ENCODE measurements around the gene MATK.

The MATK gene

DNA sequence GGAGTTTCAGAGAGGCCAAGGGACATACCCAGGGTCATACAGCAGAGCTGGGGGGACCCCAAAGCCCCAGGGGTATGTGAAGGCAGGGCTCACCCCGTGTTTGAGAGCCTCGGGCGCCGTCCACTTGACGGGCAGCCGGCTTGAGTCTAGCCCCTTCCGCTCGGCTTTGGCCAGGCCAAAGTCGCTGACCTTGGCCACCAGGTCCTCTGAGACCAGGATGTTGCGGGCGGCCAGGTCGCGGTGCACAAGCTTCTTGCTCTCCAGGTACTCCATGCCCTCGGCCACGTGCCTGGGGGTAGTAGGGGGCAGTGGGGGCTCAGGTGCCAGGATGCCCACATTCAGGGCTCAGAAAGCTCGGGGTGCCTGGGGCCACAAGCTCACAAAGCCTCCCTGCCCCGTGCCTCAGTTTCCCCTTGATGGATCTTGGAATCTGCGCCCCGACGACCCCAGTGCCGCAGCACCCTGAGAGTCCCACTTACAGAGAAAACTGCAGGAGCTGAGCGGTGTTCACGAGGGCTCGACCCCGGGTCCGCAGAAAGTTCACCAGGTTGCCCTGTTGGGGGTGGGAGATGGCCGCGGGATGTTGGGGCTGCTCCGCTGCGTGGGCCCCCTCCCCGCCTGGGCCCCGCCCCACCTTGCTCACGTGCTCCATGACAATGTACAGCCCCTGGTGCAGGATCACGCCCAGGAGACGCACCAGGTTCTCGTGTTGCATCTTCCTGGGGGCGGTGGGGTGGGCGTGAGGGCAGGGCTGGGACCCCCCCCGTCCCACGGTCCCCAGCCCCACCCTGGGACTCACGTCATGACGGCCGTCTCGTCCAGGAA is 7.1 kb downstream of the MATK start:
- ChIA-PET POLR2A (interaction anchor here (0.6 kb wide), 1 partner anchor 669 kb away, joined by 3 read pairs; no protein-coding TSS in a partner anchor), CTCF (interaction anchor here (0.9 to 1.0 kb wide), 2 partner anchors 10 to 42 kb away, joined by 3 read pairs; no protein-coding TSS in a partner anchor)
- TF ChIP-seq, protein P1, sequence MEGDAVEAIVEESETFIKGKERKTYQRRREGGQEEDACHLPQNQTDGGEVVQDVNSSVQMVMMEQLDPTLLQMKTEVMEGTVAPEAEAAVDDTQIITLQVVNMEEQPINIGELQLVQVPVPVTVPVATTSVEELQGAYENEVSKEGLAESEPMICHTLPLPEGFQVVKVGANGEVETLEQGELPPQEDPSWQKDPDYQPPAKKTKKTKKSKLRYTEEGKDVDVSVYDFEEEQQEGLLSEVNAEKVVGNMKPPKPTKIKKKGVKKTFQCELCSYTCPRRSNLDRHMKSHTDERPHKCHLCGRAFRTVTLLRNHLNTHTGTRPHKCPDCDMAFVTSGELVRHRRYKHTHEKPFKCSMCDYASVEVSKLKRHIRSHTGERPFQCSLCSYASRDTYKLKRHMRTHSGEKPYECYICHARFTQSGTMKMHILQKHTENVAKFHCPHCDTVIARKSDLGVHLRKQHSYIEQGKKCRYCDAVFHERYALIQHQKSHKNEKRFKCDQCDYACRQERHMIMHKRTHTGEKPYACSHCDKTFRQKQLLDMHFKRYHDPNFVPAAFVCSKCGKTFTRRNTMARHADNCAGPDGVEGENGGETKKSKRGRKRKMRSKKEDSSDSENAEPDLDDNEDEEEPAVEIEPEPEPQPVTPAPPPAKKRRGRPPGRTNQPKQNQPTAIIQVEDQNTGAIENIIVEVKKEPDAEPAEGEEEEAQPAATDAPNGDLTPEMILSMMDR (IDR thresholded peaks at IDR 0.05; ENCODE audit: control extremely low read depth, extremely low read depth, low read depth, missing control alignments): no peak
- DNase-seq (ENCODE audit: extremely low spot score): no peak

DNA sequence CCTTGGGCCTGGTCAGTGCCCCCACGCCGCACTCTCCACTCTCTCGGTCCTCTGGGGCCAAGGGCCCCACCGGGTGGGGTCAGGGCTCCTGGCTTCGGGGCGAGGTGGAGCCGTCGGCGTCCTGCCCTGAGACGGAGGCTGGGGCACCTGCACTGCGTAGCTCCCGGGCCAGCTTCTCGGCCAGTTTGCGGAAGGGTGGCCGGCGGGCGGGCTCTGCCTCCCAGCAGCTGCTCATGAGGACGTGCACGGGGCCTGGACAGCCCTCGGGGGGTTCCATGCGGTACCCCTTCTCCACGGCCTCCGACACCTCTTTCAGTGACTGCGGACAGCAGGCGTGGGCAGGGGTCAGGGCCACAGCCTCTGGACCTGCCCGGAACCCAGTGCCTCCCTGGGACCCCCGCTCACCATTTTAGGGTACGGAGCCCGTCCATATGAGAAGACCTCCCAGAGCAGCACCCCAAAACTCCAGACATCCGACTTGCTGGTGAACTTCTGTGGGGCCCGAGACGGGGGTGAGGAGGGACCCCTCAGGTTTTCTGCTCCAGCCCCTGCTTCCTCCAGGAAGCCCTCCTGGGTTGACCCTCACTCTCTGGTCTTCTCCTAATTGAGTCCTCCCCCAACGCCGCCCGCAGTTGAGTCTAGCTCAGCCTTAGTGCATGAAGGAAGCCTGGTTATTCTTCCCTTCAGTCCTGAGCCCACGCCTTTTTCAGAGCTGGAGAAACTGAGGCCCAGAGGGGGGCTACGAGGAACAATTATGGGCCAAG is 7.9 kb downstream of the MATK start:
- ChIA-PET CTCF (no interaction called here), POLR2A (no interaction called here)
- TF ChIP-seq, protein P1 (IDR thresholded peaks at IDR 0.05; ENCODE audit: control extremely low read depth, extremely low read depth, low read depth, missing control alignments): no peak
- DNase-seq (ENCODE audit: extremely low spot score): no peak

DNA sequence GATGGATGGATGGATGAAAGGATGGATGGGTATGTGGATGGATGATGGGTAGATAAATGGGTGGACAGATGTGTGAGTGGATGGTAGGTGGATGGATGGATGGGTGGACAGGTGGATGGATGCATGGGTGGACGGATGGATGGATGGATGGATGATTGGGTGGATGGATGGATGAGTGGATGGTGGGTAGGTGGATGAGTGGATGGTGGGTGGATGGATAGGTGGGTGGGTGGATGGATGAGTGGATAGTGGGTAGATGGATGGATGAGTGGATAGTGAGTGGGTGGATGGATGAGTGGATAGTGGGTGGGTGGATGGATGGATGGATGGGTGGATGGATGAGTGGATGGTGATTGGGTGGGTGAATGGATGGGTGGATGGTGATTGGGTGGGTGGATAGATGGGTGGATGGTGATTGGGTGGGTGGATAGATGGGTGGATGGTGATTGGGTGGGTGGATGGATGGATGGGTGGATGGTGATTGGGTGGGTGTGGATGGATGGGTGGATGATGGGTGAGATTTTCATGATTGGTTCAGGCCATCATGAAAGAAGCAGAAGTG is 9.6 kb downstream of the MATK start:
- TF ChIP-seq, protein P1 (IDR thresholded peaks at IDR 0.05; ENCODE audit: control extremely low read depth, extremely low read depth, low read depth, missing control alignments): no peak

DNA sequence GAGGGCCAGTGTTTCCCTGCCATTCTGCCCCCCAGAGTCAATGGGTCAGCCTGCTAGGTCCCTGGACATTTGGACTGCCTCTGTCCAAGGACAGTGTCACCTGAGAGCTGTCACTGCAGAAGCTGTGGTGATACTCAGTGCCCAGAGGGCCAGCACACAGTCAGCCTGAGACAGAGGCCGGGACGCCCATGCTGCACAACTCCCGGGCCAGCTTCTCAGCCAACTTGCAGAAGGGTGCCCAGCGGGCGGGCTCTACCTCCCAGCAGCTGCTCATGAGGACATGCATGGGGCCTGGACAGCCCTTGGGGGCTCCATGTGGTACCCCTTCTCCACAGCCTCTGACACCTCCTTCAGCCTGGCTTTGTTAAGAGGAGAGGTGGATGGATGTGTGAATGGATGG is 10.3 kb downstream of the MATK start:
- TF ChIP-seq, protein P1 (IDR thresholded peaks at IDR 0.05; ENCODE audit: control extremely low read depth, extremely low read depth, low read depth, missing control alignments): no peak
- CTCF ChIA-PET: interaction anchor here (4.2 kb wide), 1 partner anchor 13 kb away, joined by 15 read pairs; the partner anchor contains the start of gene MRPL54
- POLR2A ChIA-PET: no interaction called here
- no peak for DNase-seq (ENCODE audit: extremely low spot score)

More for the DNA sequence above, 9.6 kb downstream of the MATK start:
- ChIA-PET CTCF (no interaction called here), POLR2A (no interaction called here)
- DNase-seq (ENCODE audit: extremely low spot score): no peak

DNA sequence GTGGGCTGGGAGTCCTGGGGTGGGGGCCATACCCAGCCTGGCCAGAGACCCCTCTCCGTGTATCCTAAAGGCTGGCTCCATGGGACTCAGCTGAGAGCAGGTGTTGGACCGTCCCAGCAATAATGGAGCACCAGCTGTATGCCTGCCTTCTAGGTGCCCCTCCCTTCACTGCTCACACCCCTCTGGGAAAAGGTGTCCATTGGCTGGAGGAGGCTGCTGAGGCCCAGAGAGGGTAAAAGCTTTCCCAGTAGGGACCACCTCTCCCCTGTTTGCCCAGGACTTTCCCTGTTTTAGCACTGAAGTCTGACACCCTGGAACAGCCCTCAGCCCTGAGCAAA is 10.8 kb downstream of the MATK start:
- ChIA-PET CTCF (interaction anchor here (4.2 kb wide), 1 partner anchor 12 kb away, joined by 15 read pairs; the partner anchor contains the start of gene MRPL54), POLR2A (no interaction called here)
- TF ChIP-seq, protein P1 (IDR thresholded peaks at IDR 0.05; ENCODE audit: control extremely low read depth, extremely low read depth, low read depth, missing control alignments): no peak
- DNase-seq (ENCODE audit: extremely low spot score): no peak

DNA sequence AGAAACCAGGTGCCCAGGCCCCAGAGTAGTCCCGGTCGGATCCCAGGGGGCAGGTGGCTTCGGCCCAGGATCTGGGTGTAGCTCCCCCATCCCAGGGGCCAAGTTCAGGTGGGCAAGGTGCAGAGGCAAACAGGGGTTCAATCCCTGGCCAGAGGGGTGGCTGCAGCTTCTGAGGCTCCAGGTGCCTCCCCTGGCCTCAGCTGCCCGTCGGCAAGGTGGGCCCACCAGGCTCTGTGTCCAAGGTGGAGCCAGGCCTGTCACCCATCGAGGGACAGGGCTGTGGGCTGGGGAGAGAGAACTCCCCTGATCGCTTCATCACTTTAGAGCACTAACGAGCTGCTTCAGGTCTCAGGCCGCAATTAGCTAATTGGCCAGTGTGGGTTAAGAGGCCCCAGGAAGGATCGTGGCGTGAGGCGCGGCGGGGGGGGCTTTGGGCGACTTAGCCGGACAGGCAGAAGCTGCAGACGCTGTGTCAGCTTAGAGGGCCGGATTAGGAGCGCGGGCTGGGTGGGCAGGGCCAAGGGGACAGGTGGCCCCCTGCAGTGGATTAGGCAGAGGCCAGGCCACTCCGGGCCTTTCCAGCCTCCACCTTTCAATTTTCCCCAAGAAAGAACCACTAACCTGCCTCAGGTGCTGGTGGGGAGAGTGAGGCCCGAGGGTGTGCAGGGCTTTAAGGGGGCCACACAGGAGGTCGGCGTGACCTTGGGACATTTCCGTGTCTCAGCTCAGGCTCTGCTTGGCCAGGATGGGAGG is 11.4 kb downstream of the MATK start:
- no peak for DNase-seq (ENCODE audit: extremely low spot score)
- TF ChIP-seq, protein P1 (IDR thresholded peaks at IDR 0.05; ENCODE audit: control extremely low read depth, extremely low read depth, low read depth, missing control alignments): no peak
- ChIA-PET CTCF (interaction anchor here (4.2 kb wide), 1 partner anchor 12 kb away, joined by 15 read pairs; the partner anchor contains the start of gene MRPL54), POLR2A (interaction anchor here (0.6 kb wide), 1 partner anchor 9 kb away, joined by 3 read pairs; no protein-coding TSS in a partner anchor)
